Medulla oblongata (tissue), 1 donor: ENCODE data around the gene BGN.

Experiments used
- DNase-seq: peaks from one replicate; pipeline ENCODE4 v3.0.0-alpha.2; 2015; ENCODE audit errors: extremely low spot score

The BGN gene

GRCh38 chrX:153482376-153483015, 12.3 kb upstream of the BGN start:
- DNase-seq, result no peak

GRCh38 chrX:153485396-153486080, 9.2 kb upstream of the BGN start:
- no peak for DNase-seq

- DNase-seq, result no peak
Measured at GRCh38 chrX:153486171-153486570, 8.6 kb upstream of the BGN start.

GRCh38 chrX:153487590-153488071, 7.1 kb upstream of the BGN start:
- DNase-seq, result no peak

- DNase-seq, result no peak
Measured at GRCh38 chrX:153488231-153488914, 6.4 kb upstream of the BGN start.

- DNase-seq, result no peak
Measured at GRCh38 chrX:153490217-153490930, 4.4 kb upstream of the BGN start.

GRCh38 chrX:153491351-153491914, 3.3 kb upstream of the BGN start:
- no peak for DNase-seq

GRCh38 chrX:153491918-153492317, 2.9 kb upstream of the BGN start:
- no peak for DNase-seq

- no peak for DNase-seq
Measured at GRCh38 chrX:153492543-153492942, 2.2 kb upstream of the BGN start.

- DNase-seq, result no peak
Measured at GRCh38 chrX:153493085-153493484, 1.7 kb upstream of the BGN start.

- no peak for DNase-seq
Measured at GRCh38 chrX:153494061-153494460, 719 bp upstream of the BGN start.

- peak; percentile 8 for DNase-seq
Measured at GRCh38 chrX:153495362-153495751, 577 bp downstream of the BGN start.

GRCh38 chrX:153495903-153496589, 1.3 kb downstream of the BGN start:
- DNase-seq, result no peak

GRCh38 chrX:153496590-153496959, 1.8 kb downstream of the BGN start:
- DNase-seq, result no peak

- no peak for DNase-seq
Measured at GRCh38 chrX:153498453-153498852, 3.7 kb downstream of the BGN start.

- DNase-seq, result no peak
Measured at GRCh38 chrX:153499341-153499740, 4.6 kb downstream of the BGN start.

GRCh38 chrX:153499876-153500275, 5.1 kb downstream of the BGN start:
- peak; percentile 57 for DNase-seq

GRCh38 chrX:153500676-153501280, 6.0 kb downstream of the BGN start:
- no peak for DNase-seq

- DNase-seq, result peak; percentile 51
Measured at GRCh38 chrX:153501530-153501929, 6.8 kb downstream of the BGN start.

GRCh38 chrX:153502131-153502530, 7.4 kb downstream of the BGN start:
- DNase-seq, result no peak

GRCh38 chrX:153502796-153503195, 8.0 kb downstream of the BGN start:
- no peak for DNase-seq
